GM19452 (cell line): ENCODE data around the gene DPP8.
"Not testable (repeated sequence)": the region's sequence is repeated elsewhere in the genome, so short reads cannot be mapped to it uniquely, and the experiment has no call there.

Experiments
- ATAC-seq: cut with Tn5 transposase; IDR thresholded peaks from one replicate; pipeline ENCODE4 v1.9.1; 2021; ENCODE audit not compliant: unreplicated experiment

Gene DPP8

DNA sequence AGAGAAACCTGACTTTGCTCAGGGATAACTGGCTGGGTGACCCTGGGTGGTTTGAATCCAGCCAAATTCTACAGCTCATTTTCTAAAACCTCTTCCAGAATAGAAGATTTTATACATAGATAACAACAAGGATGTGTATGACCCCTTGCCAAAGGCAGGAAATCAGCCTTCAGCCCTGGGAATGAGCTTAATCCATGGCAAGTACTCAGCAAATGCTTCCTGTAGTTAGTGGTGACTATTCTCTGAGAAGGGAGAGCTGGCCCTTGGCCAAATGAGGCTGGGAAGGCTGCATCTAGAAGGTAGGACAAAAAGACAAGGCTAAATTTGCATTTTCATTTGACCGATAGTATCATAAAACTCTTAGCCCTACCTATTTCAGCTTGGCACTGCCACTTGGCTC is 8.1 kb upstream of the DPP8 start:
- ATAC-seq, result no peak

DNA sequence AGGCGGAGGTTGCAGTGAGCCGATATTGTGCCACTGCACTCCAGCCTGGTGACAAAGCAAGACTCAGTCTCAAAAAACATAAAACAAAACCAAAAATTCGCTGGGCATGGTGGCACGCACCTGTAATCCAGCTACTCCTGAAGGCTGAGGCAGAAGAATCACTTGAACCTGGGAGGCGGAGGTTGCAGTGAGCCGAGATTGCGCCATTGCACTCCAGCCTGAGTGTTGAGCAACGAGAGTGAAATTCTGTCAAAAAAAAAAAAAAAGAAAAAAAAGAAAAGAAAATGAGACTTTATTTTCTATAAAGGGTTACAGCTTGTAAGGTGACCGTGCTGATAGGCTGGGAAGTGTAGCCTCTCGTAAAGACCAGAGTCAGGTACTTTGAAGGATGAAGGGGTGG is 6.7 kb upstream of the DPP8 start:
- no peak for ATAC-seq

DNA sequence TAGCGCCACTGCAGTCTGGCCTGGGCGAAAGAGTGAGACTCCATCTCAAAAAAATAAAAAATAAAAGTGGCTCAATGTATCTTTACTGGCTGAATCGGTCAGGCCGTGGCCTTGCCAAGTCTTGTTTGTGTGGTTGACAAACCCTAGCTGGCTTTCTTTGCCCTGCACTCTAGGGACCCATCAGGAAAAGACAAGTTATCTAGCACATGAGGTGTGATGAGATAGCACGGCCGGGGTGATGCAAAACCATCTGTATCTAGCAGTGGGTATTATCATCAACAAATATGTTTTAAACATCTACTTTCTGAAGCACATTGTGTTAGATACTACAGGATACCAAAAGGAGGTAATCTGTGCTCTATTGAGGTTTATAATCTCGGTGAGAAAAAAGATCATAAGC is 3.9 kb upstream of the DPP8 start:
- ATAC-seq, result no peak

DNA sequence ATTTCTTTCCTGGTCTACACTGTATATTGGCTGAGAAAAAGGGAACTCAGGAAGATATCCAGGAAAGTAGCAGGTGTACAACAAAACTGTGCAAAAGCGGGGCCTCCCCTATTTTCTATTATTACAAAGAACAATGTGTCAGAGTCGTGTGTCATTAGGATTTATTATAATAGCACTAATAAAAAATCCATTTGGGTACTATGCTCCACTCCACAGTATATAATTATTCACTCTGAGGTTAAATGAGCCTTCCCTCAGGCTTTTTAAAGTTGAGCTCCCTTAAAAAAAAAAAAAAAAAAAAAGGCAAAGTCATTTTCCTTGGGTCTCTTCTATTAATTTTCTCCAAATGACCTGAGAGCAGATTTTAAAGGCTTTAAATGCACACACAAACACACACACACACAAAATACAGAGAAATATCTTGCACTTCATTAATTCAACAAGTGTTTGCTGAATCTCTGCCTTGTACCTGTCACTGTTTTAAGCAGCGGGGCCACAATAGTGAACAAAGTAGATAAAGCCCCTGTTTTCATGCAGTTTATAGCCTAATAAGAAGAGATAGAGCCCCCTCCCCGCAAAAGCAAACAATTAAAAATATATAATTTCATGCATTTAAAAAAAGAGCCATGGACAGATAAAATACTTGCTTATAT is 1.3 kb upstream of the DPP8 start:
- no peak for ATAC-seq

DNA sequence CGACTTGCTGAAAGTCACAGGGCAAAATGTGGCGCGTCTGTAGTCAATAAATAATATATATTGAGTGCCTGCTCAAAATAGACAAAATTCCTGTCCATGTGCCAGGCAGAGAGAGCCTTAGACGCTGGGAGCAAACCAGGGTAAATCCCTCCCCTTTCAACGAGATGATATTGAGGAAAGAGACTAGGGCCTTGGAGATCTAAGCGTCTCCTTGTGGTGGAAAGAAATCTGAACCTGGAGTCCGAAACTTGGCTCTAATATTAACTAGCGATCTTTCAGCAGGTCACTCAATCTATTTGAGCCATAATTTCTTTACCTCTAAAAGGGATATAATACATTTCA is 348 bp upstream of the DPP8 start:
- no peak for ATAC-seq

DNA sequence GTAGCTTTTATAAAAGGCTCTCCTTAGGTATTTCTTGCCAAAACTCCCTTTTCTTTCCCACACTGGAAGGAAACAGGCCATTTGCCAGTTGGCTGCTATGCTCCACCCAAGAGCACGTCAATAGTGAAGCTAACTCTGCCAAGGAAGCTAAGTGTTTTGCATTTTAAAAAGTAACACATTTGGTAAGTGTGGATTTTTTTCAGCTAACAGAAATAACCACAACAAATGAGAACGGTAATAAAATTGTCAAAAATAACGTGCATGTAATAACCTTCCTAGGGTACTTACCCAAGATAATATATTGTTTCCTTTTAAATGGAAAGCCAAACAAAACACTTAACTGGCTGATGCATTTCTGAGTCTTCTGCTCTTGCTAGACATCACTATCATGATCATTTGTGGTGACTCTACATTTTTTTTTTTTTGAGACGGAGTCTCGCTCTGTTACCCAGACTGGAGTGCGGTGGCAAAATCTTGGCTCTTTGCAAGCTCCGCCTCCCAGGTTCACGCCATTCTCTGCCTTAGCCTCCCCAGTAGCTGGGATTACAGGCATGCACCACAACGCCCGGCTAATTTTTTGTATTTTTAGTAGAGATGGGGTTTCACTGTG is 4.6 kb downstream of the DPP8 start:
- no peak for ATAC-seq

DNA sequence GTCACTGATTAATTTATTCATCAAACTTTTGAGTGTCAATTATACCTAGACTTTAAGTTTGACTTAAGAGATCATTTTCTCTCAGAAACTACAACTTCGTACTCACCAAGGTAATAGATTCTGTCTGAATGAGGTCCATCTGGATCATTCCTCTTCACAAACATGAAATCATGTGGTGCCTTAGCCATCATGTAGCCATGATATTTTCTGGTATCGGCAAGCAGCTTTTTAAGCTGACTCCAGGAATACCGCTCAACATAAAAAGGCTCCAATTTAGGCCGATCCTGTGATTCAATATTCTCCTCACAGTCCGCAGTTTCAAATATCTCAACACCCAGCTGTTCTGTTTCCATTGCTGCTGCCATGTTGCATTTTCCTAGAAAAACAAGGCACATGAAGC is 5.3 kb downstream of the DPP8 start:
- ATAC-seq, result no peak

DNA sequence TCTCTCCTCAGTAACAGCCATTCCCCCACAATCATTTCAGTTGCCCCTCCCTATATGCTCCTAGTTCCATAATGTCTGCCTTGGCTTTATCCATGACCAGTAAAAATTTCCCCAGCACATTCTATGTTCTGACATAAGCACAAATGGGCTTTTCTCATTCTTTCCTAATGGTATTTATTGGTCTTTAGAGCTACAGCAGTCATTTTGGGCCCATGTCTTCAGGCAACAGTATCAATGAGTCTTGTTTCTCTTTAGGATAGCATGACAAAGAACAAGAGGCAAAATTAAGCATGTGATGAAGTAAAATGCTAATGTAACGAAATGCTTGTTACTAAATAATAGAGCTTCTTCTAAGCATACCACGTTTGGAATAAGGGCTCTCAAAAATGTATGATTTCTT is 8.2 kb downstream of the DPP8 start:
- no peak for ATAC-seq

DNA sequence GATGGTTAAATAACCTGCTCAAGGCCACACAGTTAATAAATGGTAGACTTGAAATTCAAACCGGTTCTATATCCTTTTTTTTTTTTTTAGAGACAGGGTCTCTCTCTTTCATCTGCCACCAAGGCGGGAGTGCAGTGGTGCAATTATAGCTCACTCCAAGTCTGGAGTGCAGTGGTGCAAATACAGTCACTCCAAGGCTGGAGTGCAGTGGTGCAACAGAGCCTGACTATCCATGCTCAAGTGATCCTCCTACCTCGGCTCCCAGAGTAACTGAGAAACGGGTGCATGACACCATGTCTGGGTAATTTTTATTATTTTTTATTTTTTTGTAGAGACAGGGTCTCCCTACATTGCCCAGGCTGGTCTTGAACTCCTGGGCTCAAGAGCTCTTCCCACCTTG is 23.4 kb downstream of the DPP8 start:
- no peak for ATAC-seq

DNA sequence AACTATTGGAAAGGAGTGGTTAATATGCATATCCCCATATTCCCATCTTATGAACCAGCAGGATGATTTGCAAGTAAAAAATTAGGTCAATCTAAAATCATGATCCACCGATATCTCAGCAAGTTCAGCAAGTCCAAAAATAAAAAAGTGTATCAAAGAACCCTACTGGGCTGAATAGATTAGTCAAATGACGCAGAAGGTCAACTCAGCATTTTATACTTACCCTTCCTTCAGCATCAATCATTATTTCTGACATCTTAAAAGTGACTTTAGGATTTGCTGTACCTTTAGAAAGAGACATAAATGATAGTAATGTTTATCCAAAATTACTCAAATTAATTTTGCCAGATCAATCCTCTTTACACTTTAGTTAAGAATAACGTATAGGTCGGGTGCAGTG is 32.6 kb downstream of the DPP8 start:
- no peak for ATAC-seq

DNA sequence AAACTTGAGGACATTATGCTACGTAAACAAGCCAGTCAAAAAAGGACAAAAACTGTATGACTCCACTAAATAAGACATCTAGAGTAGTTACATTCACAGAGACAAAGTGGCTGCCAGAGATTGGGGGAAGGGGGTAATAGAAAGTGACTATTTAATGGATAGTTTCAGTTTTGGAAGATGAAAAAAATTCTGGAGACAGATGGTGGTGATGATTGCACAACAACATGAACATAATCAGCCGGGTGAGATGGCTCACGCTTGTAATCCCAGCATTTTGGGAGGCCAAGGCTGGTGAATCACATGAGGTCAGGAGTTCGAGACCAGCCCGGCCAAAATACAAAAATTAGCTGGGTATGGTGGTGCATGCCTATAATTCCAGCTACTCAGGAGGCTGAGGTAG is 40.6 kb downstream of the DPP8 start:
- ATAC-seq, result no peak

DNA sequence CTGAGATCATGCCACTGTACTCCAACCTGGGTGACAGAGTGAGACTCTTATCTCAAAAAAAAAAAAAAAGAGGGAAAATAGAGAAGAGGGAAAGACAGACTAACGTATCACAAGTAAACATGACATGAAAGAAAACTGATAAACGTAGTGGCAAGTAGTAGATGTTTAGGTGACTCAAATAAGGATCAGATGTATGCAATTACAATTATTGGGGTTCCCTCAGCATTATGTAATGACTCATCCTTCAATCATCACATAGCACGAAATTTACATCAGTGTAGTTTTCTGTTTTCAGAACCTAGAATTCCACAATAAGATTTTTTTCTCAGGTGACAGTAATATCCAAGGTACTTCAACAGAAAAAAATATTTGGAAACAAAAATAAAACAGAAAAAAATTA is 46.6 kb downstream of the DPP8 start:
- no peak for ATAC-seq

DNA sequence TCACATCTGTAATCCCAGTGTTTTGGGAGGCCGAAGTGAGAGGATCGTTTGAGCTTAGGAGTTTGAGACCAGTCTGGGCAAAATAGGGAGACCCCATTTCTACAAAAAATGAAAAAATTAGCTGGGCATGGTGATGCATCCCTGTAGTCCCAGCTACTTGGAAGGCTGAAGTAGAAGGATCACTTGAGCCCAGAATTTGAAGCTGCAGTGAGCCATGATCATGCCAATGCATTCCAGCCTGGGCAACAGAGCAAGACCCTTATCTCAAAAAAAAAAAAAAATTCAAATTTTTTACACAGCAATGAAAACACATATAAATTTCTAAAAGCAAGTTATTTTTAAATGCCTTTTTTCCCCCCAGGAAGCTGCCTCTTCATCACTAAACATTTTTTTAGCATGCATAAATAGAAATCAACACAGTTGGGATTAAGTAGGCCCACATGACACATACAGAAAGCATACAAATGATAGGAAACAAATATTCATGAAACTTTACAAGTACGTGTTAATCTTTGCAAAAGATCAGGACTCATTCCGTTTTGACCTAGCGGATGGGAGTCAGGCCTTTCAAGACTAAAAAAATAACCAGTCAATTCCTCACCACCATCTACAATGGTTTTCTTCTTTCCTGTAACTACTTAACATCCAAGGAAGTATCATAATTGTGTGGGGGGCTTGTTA is 49.1 kb downstream of the DPP8 start:
- ATAC-seq, result no peak

DNA sequence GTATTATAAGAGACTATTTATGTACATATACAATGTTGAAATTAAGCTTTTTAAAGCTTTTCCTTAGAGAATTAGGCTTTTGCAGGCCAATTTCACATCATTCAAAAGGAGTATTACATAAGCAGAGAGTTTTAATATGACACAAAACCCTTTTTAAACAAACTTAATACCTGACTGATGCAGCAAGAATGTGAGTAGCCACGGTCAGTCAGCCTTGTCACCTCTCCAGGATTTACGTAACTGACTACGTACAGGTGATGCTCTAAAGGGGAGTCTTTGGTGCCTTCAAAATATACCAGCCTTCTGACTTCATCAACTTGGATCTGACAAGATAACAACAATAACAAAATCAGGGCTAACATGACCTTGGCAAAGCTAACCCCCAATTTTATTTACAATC is 50.6 kb downstream of the DPP8 start:
- ATAC-seq, result no peak

DNA sequence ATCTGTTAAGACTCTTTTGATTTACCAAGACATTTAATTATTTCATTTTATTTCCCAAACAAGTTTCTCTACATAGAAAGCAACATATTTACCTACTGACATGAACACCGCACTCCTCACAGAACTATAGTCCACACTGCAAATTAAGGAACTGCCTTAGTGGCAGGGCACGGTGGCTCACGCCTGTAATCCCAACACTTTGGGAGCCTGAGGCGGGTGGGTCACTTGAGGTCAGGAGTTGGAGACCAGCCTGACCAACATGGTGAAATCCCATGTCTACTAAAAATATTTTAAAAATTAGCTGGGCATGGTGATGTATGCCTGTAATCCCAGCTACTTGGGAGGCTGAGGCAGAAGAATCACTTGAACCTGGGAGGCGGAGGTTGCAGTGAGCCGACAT is 54.4 kb downstream of the DPP8 start:
- ATAC-seq, result not testable (repeated sequence)

DNA sequence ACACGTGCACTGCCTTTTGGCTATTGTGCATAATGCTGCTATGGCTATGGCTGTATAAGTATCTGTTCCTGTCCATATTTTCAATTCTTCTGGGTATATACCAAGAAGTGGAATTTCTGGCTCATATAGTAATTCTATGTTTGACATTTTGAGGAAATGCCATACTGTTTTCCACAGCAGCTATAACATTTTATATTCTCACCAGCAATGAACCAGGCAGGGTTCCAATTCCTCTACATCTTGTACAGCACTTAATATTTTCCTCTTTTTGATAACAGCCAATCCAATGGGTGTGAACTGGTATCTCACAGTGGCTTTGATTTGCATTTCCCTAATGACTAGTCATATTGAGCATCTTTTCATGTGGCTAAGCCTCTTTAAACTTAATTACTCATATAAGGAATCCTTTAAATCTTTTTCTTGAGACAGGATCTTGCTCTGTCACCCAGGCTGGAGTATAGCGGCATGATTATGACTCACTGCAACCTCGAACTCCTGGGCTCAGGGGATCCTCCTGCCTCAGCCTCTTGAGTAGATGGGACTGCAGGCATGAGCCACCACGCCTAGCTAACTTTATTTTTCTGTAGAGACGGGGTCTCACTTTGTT is 56.6 kb downstream of the DPP8 start:
- ATAC-seq, result no peak

DNA sequence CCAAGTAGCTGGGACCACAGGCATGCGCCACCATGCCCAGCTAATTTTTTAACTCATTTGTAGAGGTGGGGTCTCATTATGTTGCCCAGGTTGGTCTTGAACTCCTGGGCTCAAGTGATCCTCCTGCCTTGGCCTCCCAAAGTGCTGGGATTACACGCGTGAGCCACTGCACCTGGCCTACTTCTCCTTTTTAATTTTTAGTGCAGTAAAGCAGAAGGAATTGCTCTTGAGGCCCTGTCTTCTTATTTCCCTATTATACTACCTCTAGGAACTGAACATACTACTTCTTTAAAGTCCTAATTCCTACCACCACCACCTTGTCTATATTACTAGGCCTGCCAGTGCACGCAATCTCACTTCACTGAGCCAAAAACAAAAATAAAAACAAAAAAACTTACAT is 62.2 kb downstream of the DPP8 start:
- ATAC-seq, result not testable (repeated sequence)

DNA sequence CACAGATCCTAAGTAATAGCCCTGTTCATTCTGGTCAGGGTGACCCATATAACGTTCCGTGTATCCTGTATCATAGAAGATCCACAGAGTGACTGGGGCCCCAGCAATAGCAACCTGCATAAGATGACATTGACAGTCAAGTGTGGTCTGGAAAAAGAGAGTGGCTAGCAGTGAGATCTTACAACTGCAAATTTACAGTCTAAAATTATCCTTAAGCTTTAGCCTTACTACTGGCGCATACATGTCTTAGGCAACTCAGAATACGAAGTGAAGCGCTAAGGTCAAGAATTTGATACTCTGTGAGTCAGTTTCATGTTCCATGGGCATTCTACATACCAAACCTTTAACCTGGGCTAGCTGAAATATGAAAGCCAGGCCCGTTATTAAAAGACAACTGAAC is 65.5 kb downstream of the DPP8 start:
- no peak for ATAC-seq

DNA sequence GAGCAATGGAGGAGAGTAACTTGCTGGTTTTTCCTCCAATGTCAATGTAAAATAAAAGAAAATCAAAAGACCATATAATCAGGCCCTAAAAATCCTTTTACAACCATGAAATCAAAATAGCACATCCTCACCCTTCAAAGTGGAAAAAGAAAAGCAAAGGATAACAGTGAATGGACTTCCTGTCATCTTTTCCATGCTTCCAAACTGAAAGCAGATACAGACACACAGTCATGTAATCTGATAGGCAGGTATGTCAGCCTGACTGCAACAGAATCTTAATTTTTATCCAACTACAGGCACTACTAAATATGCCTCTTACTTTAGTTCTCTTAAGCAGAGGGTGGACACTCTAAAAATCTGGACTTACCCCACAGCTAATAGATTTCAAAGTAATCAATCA is 66.9 kb downstream of the DPP8 start:
- ATAC-seq, result no peak

DNA sequence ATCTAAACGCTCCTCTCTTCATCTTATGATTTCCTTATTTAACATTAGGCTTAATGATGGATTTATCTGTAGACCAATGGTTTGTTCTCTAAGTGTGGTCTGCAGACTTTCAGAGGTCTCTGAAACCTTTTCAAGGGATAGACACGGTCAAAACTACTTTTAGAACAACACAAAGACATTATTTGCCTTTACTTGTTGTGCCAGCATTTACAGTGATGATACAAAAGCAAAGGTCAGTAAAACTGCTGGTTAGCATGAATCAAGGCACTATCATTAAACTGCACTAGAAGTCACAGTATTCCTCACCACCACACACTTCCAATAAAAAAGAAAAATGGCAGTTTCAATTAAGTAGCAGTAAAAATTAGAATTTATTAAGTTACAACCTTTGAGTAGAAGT is 70.3 kb downstream of the DPP8 start:
- ATAC-seq, result no peak

DNA sequence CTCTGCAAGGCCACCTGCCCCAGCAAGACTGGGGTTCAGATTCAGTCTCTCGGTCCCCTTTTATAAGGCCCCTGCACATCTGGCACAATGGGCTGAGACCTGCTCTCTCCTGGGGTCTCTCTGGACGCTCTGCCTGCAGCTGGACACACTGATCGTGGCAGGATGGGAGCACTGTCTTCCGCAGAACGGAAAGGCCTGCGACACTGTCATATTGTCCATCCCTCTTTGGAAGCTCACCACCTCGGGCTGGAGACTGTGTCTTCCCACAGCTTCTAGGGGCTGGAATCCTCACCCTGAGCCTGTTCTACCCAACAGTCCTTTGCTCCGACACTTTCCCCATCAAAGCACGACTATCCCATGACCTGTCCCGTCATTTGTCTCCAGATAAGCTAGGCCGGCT is 83.3 kb downstream of the DPP8 start:
- ATAC-seq, result no peak

DNA sequence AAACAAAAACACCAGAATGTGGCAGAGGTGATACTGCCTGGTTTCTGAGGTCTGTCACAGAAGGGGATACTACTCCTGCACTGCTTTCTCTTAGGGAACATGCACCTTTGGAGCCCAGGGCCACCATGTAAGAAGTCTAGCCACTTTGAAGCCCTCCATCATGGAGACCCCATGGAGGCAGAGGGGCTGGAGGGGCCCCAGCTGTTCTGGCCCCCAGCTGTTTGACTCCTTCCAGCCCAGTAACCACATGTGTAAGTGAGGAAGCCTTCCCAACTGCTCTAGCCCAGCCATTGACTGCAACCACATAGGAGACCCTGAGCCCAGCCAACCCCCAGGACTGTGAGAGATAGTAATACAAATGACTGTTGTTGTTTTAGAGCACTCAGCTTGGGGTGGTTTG is 85.8 kb downstream of the DPP8 start:
- ATAC-seq, result no peak
